ENCODE measurements around the gene PTTG2. TPM values are rescaled to one million over a fixed set of nuclear protein-coding genes. Genes with fewer than 3 reads are reported as not detected.

PTTG2 gene
- total and polyA plus RNA-seq, 2 of the 13 experiments (the other 11 are each of a cell fraction or from before 2014, with no cell fraction given), result not detected

DNA sequence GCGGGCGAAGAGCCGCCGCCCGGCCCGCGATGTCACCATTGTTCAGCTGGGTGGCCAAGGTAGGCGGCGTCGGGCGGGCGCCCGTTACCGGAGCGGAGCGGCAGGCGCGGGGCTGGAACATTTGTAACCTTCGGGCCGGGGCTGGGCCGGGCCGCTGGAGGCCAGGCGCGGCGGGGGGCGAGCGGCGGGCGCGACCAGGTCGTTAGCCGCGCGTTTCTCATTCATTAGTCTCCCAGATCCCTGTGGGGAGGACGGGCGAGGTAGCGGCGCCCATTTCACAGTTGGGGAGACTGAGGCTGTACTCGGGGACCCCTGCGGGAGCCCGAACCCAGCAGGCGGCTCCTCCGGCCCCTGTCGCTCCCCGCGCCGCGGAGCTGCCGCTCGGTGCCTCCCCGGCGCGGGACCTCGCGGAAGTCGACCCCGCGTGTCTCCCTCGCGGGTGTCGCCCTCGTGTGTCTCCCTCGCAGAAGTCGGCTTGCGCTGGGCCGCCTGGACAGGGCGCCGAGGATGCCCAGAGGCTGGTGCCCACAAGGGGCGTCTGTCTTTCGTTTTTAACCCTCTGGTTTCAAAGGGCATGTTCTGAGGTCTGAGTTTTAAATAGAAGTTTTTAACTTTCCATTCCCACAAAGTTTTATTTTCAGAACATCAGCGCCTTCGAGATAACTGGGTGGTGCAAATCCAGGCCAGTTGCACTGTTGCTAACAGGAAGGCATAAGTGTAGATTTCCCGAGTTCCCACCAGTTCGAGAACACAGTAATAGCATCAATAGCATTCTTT lies 17.5 kb downstream of the PTTG2 start (continued):
- TF ChIP-seq YEATS4 (CRISPR knock-in tag; IDR thresholded peaks at IDR 0.05; ENCODE audit: borderline replicate concordance), result peak; percentile 75; the same call in 1 of the 2 replicates
- no peak for TF ChIP-seq NKX3-1 (CRISPR knock-in tag; IDR thresholded peaks at IDR 0.05)
- TF ChIP-seq PHF8 (CRISPR knock-in tag; IDR thresholded peaks at IDR 0.05), result peak; percentile 37
- TF ChIP-seq, protein P1, sequence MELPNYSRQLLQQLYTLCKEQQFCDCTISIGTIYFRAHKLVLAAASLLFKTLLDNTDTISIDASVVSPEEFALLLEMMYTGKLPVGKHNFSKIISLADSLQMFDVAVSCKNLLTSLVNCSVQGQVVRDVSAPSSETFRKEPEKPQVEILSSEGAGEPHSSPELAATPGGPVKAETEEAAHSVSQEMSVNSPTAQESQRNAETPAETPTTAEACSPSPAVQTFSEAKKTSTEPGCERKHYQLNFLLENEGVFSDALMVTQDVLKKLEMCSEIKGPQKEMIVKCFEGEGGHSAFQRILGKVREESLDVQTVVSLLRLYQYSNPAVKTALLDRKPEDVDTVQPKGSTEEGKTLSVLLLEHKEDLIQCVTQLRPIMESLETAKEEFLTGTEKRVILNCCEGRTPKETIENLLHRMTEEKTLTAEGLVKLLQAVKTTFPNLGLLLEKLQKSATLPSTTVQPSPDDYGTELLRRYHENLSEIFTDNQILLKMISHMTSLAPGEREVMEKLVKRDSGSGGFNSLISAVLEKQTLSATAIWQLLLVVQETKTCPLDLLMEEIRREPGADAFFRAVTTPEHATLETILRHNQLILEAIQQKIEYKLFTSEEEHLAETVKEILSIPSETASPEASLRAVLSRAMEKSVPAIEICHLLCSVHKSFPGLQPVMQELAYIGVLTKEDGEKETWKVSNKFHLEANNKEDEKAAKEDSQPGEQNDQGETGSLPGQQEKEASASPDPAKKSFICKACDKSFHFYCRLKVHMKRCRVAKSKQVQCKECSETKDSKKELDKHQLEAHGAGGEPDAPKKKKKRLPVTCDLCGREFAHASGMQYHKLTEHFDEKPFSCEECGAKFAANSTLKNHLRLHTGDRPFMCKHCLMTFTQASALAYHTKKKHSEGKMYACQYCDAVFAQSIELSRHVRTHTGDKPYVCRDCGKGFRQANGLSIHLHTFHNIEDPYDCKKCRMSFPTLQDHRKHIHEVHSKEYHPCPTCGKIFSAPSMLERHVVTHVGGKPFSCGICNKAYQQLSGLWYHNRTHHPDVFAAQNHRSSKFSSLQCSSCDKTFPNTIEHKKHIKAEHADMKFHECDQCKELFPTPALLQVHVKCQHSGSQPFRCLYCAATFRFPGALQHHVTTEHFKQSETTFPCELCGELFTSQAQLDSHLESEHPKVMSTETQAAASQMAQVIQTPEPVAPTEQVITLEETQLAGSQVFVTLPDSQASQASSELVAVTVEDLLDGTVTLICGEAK (IDR thresholded peaks at IDR 0.05), result no peak
- TF ChIP-seq, protein P1 (CRISPR knock-in tag; IDR thresholded peaks at IDR 0.05), result peak; percentile 23; the same call in 1 of the 2 replicates
- no peak for TF ChIP-seq HNF4G (IDR thresholded peaks at IDR 0.05; ENCODE audit: borderline replicate concordance, low read depth, low read length)
- TF ChIP-seq HNF4G (CRISPR knock-in tag; IDR thresholded peaks at IDR 0.05; ENCODE audit: borderline replicate concordance, low read depth), result no peak
- TF ChIP-seq, protein P2, sequence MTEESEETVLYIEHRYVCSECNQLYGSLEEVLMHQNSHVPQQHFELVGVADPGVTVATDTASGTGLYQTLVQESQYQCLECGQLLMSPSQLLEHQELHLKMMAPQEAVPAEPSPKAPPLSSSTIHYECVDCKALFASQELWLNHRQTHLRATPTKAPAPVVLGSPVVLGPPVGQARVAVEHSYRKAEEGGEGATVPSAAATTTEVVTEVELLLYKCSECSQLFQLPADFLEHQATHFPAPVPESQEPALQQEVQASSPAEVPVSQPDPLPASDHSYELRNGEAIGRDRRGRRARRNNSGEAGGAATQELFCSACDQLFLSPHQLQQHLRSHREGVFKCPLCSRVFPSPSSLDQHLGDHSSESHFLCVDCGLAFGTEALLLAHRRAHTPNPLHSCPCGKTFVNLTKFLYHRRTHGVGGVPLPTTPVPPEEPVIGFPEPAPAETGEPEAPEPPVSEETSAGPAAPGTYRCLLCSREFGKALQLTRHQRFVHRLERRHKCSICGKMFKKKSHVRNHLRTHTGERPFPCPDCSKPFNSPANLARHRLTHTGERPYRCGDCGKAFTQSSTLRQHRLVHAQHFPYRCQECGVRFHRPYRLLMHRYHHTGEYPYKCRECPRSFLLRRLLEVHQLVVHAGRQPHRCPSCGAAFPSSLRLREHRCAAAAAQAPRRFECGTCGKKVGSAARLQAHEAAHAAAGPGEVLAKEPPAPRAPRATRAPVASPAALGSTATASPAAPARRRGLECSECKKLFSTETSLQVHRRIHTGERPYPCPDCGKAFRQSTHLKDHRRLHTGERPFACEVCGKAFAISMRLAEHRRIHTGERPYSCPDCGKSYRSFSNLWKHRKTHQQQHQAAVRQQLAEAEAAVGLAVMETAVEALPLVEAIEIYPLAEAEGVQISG (CRISPR knock-in tag; IDR thresholded peaks at IDR 0.05), result peak; percentile 38
- no peak for TF ChIP-seq PITX1 (CRISPR knock-in tag; IDR thresholded peaks at IDR 0.05)
- TF ChIP-seq RBFOX2 (IDR thresholded peaks at IDR 0.05; ENCODE audit: low read depth, low read length), result peak; percentile 58
- 0 out of 2 replicates have a peak, but pooled peaks have one; percentile 20 for TF ChIP-seq ZNF446 (CRISPR knock-in tag; IDR thresholded peaks at IDR 0.05)
- TF ChIP-seq HOXA3 (CRISPR knock-in tag; IDR thresholded peaks at IDR 0.05), result peak; percentile 70
- TF ChIP-seq ZNF350 (CRISPR knock-in tag; IDR thresholded peaks at IDR 0.05; ENCODE audit: borderline replicate concordance, low read depth), result peak; percentile 42; the same call in 1 of the 2 replicates
- peak; percentile 52; the same call in 1 of the 2 replicates for TF ChIP-seq ZBTB25 (CRISPR knock-in tag; IDR thresholded peaks at IDR 0.05)
- TF ChIP-seq ISX (CRISPR knock-in tag; conservative IDR thresholded peaks at IDR 0.05), result 0 out of 2 replicates have a peak, but pooled peaks have one; percentile 31
- peak; percentile 63 for TF ChIP-seq ZNF605 (CRISPR knock-in tag; IDR thresholded peaks at IDR 0.05)
- peak; percentile 71; the same call in 1 of the 2 replicates for TF ChIP-seq NR1H2 (CRISPR knock-in tag; IDR thresholded peaks at IDR 0.05; ENCODE audit: borderline replicate concordance, low read depth)

Measured in HepG2 (cell line).